ACC112 (cell line): ENCODE measurements around the gene SCN2A.
"Not testable (repeated sequence)": the region's sequence is repeated elsewhere in the genome, so short reads cannot be mapped to it uniquely, and the experiment has no call there.

ENCODE experiments used
- H2AFZ ChIP-seq: fragments of 200-600 bp; sonication (generic); one replicate; pipeline ENCODE4 v1.6.0; 2017; ENCODE audit warnings: antibody characterized with exemption, low read length; ENCODE audit not compliant: unreplicated experiment
- H3K27ac ChIP-seq: fragments of 200-600 bp; sonication (generic); 2 replicates; pipeline ENCODE4 v1.5.1; 2014; ENCODE audit warnings: low read depth, mild to moderate bottlenecking, antibody characterized with exemption, low read length, moderate library complexity
- H3K27me3 ChIP-seq: fragments of 200-600 bp; sonication (generic); 2 replicates; pipeline ENCODE4 v1.6.1; 2014; ENCODE audit warnings: mild to moderate bottlenecking, antibody characterized with exemption, low read length, moderate library complexity, mixed read lengths; ENCODE audit not compliant: insufficient read depth
- H3K36me3 ChIP-seq: fragments of 200-600 bp; sonication (generic); 2 replicates; pipeline ENCODE4 v1.6.1; 2016; ENCODE audit warnings: mild to moderate bottlenecking, antibody characterized with exemption, low read length, moderate library complexity, mixed read lengths; ENCODE audit not compliant: insufficient read depth
- H3K4me1 ChIP-seq: fragments of 200-600 bp; sonication (generic); one replicate; pipeline ENCODE4 v1.6.1; 2016; ENCODE audit warnings: low read length, mixed read lengths; ENCODE audit not compliant: insufficient read depth, unreplicated experiment, control insufficient read depth
- H3K4me3 ChIP-seq: fragments of 200-600 bp; sonication (generic); 2 replicates; pipeline ENCODE4 v1.5.1; 2014; ENCODE audit warnings: mild to moderate bottlenecking, low read depth, low read length
- H3K79me2 ChIP-seq: fragments of 200-600 bp; sonication (generic); one replicate; pipeline ENCODE4 v1.6.0; 2016; ENCODE audit warnings: low read length; ENCODE audit not compliant: control insufficient read depth, unreplicated experiment, insufficient read depth

SCN2A gene

DNA sequence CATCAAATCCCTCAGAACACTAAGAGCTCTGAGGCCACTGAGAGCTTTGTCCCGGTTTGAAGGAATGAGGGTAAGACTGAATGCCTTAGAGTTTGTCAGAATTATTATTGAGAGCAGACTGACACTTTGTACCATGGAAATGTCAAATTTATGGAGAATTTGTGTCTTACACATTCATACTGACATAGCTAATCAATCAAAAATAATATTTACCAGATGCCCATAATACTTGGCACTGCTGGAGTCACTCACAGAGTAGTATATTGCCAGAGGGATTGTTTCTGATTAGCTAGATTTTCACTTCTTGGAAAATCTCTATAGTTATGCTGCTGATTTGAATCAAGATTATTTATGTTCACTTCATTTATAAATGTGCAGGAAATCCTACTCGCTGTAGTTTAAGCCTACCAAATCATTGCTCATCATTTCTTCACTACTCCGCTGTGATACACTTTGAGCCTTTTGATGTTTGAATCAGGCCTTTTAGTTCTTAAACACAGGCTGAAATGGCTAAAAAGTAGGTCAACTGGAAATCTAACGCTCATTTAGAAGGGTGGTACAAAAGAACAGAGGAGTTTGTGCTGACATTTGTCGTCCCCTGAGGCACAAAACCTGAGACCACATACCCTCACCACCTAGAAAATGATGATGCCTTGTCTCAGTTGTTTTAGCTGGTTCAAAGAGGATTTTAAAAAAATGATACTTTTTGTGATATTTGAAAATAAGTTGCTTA, 134.2 kb downstream of the SCN2A start:
- Histone ChIP-seq H3K27ac (no peak overlapping the region), H2AFZ (no peak overlapping the region), H3K4me3 (no peak overlapping the region)

DNA sequence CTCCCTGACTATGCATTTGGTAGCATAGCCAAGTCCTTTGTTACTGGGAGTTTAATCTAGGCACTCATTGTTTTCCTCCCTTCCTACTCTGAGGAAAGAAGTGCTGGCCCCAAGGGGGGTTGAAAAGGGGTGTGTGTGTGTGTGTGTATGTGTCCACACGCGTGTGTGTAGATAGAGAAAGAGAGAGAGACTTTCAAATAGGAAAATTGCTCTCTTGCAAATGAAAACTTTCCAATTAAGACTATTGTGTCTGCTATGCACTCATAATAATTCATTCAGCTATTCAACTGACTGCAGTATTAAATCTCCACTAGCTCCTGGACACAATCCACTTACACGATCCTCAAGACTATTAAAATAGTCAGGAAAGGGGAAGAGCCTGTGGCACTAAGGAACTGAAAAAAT, 137.4 kb downstream of the SCN2A start:
- no peaks in the 10 kb centered on the region for H3K4me1 ChIP-seq
- H2AFZ ChIP-seq = no peak overlapping the region
- H3K27me3 ChIP-seq = no peaks in the 10 kb centered on the region
- H3K4me3 ChIP-seq = no peak overlapping the region
- no peak overlapping the region for H3K27ac ChIP-seq
- H3K79me2 ChIP-seq = no peaks in the 10 kb centered on the region
- no peaks in the 10 kb centered on the region for H3K36me3 ChIP-seq

More for the DNA sequence above, 134.2 kb downstream of the SCN2A start:
- Histone ChIP-seq H3K27me3 (no peaks in the 10 kb centered on the region), H3K4me1 (no peaks in the 10 kb centered on the region), H3K79me2 (no peaks in the 10 kb centered on the region), H3K36me3 (no peaks in the 10 kb centered on the region)

DNA sequence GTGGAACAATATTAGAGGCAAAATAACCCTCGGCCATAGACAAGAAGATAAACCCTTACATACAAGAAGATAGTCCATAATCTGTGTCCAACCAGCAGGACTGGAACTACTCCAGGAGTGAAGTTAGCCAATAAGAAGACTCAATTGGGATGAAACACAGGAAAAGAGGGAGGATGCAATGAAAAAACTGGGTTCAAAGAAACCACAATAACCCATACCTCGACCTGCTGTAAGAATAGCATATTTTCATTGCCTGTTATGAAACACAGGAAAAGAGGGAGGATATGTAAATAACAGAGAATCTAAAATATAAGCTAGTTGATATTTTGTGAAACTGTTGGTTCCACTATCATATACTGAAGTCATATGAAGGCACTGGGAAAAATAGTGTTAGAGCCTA, 143.1 kb downstream of the SCN2A start:
- Histone ChIP-seq H3K4me3 (no peak overlapping the region), H3K27ac (no peak overlapping the region), H3K27me3 (no peaks in the 10 kb centered on the region), H3K4me1 (no peaks in the 10 kb centered on the region), H3K79me2 (no peaks in the 10 kb centered on the region), H3K36me3 (no peaks in the 10 kb centered on the region), H2AFZ (no peak overlapping the region)

- no peaks in the 10 kb centered on the region for H3K79me2 ChIP-seq
These were observed 151.7 kb downstream of the SCN2A start for GRCh38 chr2:165390875-165391274.

GRCh38 chr2:165391791-165392190, 152.6 kb downstream of the SCN2A start:
- Histone ChIP-seq H3K27me3 (no peaks in the 10 kb centered on the region), H2AFZ (no peak overlapping the region), H3K4me1 (no peaks in the 10 kb centered on the region), H3K4me3 (0 out of 2 replicates have a peak overlapping the region, but pooled peaks have one; percentile 30), H3K79me2 (no peaks in the 10 kb centered on the region), H3K36me3 (no peaks in the 10 kb centered on the region), H3K27ac (no peak overlapping the region)

More at GRCh38 chr2:165390875-165391274, 151.7 kb downstream of the SCN2A start:
- Histone ChIP-seq H3K27ac (no peak overlapping the region), H3K4me1 (no peaks in the 10 kb centered on the region), H2AFZ (no peak overlapping the region), H3K27me3 (no peaks in the 10 kb centered on the region), H3K36me3 (no peaks in the 10 kb centered on the region), H3K4me3 (no peak overlapping the region)

GRCh38 chr2:165398603-165399002, 159.4 kb downstream of the SCN2A start:
- not testable (repeated sequence) for H3K27me3 ChIP-seq, H2AFZ ChIP-seq, H3K27ac ChIP-seq, H3K4me1 ChIP-seq, H3K4me3 ChIP-seq, H3K36me3 ChIP-seq, H3K79me2 ChIP-seq

DNA sequence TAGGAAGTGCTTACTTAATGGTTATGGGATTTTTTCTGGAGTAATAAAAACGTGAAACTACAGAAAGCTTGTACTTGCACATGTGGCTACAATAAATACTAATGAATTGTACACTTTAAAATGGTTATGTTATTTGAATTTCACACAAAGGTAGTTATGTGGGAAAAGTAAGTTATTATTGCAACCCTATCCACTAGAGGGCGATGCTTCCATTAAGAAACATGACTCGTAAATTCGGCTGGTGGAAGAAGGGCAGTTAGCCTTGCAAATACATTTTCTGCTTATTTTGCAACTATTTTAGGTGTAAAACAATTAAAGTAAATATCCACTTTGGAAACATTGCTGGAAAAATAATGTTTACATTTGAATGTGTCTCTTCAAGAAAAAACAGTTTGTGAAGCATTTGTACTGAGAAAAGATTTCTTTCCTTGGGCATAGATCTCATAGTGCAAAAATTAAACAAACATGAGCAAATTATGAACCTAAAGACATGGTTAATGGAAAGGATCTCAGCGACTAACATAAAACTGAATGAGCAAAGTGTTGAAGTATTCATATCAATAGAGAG, 162.2 kb downstream of the SCN2A start:
- Histone ChIP-seq H3K27ac (no peak overlapping the region), H3K79me2 (no peaks in the 10 kb centered on the region), H2AFZ (no peak overlapping the region), H3K36me3 (no peaks in the 10 kb centered on the region), H3K4me1 (no peaks in the 10 kb centered on the region), H3K4me3 (no peak overlapping the region), H3K27me3 (no peaks in the 10 kb centered on the region)

DNA sequence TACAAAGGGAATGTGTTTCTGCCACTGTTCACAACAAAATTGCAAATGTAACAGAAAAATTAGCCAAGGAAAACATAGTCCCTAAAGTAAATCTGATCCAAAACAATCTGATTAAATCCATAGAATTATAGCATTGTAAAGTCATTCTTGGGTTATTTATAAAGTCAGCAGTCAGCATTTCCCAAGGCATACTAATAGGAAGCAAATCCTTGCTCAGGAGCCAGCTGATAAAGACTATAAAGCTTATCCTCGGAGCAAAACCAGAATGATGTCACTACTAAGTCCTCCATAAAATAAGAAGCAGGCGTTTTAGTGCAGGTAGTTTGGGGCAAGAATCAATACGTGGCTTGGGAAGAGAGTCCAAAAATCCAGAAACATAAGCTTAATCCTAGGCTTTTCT, 162.9 kb downstream of the SCN2A start:
- no peaks in the 10 kb centered on the region for H3K79me2 ChIP-seq
- H3K27me3 ChIP-seq = no peaks in the 10 kb centered on the region
- H3K27ac ChIP-seq = no peak overlapping the region
- H2AFZ ChIP-seq = no peak overlapping the region
- no peaks in the 10 kb centered on the region for H3K36me3 ChIP-seq
- H3K4me1 ChIP-seq = no peaks in the 10 kb centered on the region
- no peak overlapping the region for H3K4me3 ChIP-seq

DNA sequence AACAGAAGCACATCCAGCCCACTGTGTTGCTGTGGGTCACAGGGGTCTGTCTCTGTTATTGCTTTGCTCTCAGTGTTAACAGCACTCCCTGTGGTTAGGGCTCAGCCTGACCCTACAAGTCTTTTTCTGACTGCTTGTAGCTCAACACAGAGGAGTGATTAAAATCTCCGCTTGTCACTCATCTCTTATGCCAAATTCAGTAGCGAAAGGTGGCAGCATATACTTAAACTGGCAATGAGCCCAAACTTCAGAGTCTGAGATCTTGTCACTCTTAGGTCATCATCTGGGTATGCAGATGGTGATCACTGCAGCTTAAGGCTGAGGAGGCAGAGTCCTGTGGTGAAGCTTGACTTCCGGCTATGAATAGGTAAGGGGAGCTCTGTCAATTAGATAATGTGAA, 167.0 kb downstream of the SCN2A start:
- Histone ChIP-seq H3K27ac (no peak overlapping the region), H2AFZ (no peak overlapping the region), H3K4me3 (no peak overlapping the region), H3K27me3 (no peaks in the 10 kb centered on the region), H3K4me1 (no peaks in the 10 kb centered on the region), H3K79me2 (no peaks in the 10 kb centered on the region), H3K36me3 (no peaks in the 10 kb centered on the region)

- no peaks in the 10 kb centered on the region for H3K79me2 ChIP-seq
- no peak overlapping the region for H3K27ac ChIP-seq
- H3K36me3 ChIP-seq = no peaks in the 10 kb centered on the region
- H2AFZ ChIP-seq = no peak overlapping the region
- H3K4me3 ChIP-seq = no peak overlapping the region
- no peaks in the 10 kb centered on the region for H3K4me1 ChIP-seq
- no peaks in the 10 kb centered on the region for H3K27me3 ChIP-seq
These were observed 168.3 kb downstream of the SCN2A start for GRCh38 chr2:165407466-165407865.

- H3K4me1 ChIP-seq = no peaks in the 10 kb centered on the region
- no peaks in the 10 kb centered on the region for H3K36me3 ChIP-seq
- no peak overlapping the region for H2AFZ ChIP-seq
- no peaks in the 10 kb centered on the region for H3K79me2 ChIP-seq
- no peak overlapping the region for H3K27ac ChIP-seq
- H3K27me3 ChIP-seq = no peaks in the 10 kb centered on the region
- no peak overlapping the region for H3K4me3 ChIP-seq
These were observed 169.0 kb downstream of the SCN2A start for GRCh38 chr2:165408186-165408585.
